Measurements from ENCODE around the gene NTSR1.

The NTSR1 gene

GRCh38 chr20:62760856-62761758 is 52.5 kb downstream of the NTSR1 start:
- TF ChIP-seq, protein P1, sequence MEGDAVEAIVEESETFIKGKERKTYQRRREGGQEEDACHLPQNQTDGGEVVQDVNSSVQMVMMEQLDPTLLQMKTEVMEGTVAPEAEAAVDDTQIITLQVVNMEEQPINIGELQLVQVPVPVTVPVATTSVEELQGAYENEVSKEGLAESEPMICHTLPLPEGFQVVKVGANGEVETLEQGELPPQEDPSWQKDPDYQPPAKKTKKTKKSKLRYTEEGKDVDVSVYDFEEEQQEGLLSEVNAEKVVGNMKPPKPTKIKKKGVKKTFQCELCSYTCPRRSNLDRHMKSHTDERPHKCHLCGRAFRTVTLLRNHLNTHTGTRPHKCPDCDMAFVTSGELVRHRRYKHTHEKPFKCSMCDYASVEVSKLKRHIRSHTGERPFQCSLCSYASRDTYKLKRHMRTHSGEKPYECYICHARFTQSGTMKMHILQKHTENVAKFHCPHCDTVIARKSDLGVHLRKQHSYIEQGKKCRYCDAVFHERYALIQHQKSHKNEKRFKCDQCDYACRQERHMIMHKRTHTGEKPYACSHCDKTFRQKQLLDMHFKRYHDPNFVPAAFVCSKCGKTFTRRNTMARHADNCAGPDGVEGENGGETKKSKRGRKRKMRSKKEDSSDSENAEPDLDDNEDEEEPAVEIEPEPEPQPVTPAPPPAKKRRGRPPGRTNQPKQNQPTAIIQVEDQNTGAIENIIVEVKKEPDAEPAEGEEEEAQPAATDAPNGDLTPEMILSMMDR (IDR thresholded peaks at IDR 0.05; ENCODE audit: low read depth, low read length, missing control alignments), result no peak
- in situ Hi-C loops (cut with HindIII; ENCODE audit: low sequenced_read_pairs), result no loop called here
- DNase-seq (ENCODE audit: low read depth), result no peak

DNA sequence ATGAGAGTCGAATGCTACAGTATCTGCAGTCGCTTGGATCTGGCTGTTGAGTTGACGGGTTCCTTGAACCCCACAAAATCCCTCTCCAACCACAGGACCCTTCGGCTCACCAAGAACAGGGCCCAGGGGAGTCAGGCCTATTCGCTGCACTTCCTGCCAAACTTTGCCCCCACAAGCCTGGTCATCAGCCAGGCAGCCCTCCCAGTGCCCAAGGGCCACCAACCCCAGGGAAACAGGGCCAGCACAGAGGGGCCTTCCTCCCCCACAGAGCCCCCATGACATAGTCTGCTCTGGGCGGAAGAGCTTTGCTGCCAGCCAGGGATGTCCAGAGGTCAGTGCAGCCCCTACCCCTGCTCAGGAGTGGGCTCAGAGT is 53.1 kb downstream of the NTSR1 start:
- TF ChIP-seq, protein P1 (IDR thresholded peaks at IDR 0.05; ENCODE audit: low read depth, low read length, missing control alignments), result no peak
- DNase-seq (ENCODE audit: low read depth), result no peak
- in situ Hi-C loops (cut with HindIII; ENCODE audit: low sequenced_read_pairs), result no loop called here
- H3K4me3 ChIP-seq (ENCODE audit: low read depth, low read length), result no peak overlapping the region

More at GRCh38 chr20:62760856-62761758, 52.5 kb downstream of the NTSR1 start:
- no peak overlapping the region for H3K4me3 ChIP-seq (ENCODE audit: low read depth, low read length)

DNA sequence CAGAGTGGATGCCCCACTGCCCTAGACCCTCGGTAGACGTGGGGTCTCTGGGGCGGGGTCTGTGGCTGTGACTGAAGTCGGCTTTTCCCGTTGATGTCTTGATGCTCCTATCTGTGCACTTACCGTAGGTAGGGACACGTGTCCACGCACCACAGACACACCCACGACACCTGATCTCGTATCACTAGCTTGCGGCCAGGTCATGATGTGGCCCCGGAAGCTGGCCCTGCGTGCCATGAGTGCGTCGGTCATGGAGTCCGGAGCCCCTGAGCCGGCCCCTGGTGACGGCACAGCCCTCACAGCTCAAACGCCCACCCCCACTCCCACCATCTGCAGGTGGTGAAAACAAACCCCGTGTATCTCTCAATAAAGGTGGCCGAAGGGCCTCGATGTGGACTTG is 53.7 kb downstream of the NTSR1 start:
- in situ Hi-C loops (cut with HindIII; ENCODE audit: low sequenced_read_pairs), result no loop called here
- TF ChIP-seq, protein P1 (IDR thresholded peaks at IDR 0.05; ENCODE audit: low read depth, low read length, missing control alignments), result no peak
- H3K4me3 ChIP-seq (ENCODE audit: low read depth, low read length), result no peak overlapping the region
- DNase-seq (ENCODE audit: low read depth), result no peak

DNA sequence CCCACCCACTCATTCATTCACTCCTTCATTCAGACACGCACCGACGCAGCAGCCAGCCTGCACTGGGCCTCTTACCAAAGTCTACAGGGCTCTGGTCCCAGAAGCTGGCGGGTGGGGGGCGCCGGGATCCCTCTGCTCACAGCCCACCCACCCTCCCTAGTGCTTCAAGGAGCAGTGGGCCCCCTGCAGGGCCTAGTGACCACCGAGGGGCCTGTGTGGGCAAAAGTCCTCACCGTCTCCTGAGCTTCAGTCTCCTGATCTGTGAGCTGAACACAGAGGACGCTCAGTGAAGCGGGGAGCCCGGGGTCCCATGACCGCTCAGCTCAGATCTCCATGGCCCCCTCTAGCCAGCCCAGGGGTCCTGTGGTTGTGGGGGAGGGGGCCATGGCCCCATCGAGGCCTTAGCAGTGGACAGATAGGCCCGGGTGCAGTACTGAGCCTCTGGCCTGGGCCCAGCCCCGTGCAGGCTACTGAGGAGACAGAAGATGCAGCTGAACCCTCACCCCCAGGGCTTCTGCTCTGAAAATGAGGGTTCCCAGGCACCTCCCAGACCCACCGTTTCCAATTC is 54.2 kb downstream of the NTSR1 start:
- no peak for DNase-seq (ENCODE audit: low read depth)
- no peak overlapping the region for H3K4me3 ChIP-seq (ENCODE audit: low read depth, low read length)
- TF ChIP-seq, protein P1 (IDR thresholded peaks at IDR 0.05; ENCODE audit: low read depth, low read length, missing control alignments), result no peak
- in situ Hi-C loops (cut with HindIII; ENCODE audit: low sequenced_read_pairs), result no loop called here

DNA sequence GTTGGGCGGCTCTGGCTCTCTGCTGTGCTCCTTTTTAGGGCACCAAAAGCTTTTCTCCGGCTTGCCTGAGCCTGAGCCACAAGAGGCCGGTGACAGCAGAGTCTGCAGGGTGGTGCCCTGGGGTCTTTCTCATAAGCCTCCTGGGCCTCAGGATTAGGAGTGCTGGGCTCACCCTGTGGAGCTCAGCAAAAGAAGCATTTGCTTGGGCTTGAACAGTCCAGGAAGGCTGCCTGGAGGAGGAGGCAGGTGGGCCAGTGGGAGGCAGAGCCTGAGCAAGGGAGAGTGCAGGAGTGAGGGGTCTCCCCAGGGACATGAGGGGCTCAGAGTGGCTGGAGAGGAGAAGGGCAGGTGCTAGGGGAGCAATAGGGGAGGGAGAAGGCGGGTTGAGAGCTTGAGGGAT is 54.8 kb downstream of the NTSR1 start:
- H3K4me3 ChIP-seq (ENCODE audit: low read depth, low read length), result no peak overlapping the region
- TF ChIP-seq, protein P1 (IDR thresholded peaks at IDR 0.05; ENCODE audit: low read depth, low read length, missing control alignments), result no peak
- no peak for DNase-seq (ENCODE audit: low read depth)
- in situ Hi-C loops (cut with HindIII; ENCODE audit: low sequenced_read_pairs), result no loop called here

DNA sequence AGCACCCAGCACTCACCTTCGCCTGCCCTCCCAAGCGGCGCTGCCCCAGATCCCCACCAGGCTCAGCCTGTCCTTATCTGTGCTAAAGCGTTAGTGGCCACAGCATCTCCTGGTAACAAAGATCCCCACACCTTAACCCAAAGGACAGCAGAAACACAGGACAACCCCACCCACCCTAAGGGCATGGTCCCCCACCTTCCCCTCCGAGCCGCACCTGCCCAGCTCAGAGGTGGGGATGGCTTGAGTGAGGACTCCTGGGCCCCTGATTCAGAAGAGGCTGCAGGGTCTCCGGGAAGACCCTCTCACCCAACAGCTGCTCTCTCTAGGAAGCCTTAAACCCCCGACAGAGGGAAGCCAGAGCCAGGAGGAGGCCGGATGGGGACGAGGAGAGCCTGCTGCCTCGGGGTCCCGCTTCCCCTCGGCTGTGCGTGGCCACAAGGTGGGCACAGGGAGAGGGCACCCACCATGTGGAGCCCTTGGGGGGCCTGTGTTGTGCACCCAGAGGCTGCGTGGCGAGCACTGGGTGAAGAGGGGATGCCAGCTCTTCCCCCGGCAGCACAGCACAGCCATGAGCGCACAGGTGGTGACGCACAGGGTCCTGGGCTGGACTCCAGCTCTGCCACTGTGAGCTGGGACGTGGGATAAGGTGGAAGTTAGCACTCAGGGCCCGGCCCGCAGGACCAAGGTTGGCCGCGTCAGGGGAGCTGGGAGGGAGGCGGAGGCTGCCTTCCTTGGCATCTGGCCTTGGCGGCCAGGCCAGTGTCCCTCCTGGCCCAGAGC is 55.7 kb downstream of the NTSR1 start:
- in situ Hi-C loops (cut with HindIII; ENCODE audit: low sequenced_read_pairs), result no loop called here
- TF ChIP-seq, protein P1 (IDR thresholded peaks at IDR 0.05; ENCODE audit: low read depth, low read length, missing control alignments), result no peak
- DNase-seq (ENCODE audit: low read depth), result no peak
- H3K4me3 ChIP-seq (ENCODE audit: low read depth, low read length), result no peak overlapping the region
